K562 (cell line): ENCODE measurements around the gene BRMS1. TPM values are rescaled to one million over a fixed set of nuclear protein-coding genes. Genes with fewer than 3 reads are reported as not detected.

Source experiments
- AFF1 ChIP-seq, 2 experiments: fragments of 450-650 bp; IDR thresholded peaks; 2 replicates each; pipeline ENCODE4 v1.6.1; 2018; ENCODE audit warnings: mild to moderate bottlenecking in 2 of 2, low read depth in 1 of 2; ENCODE audit not compliant: partially characterized antibody in 2 of 2
- CHD1 ChIP-seq: fragments of 200-600 bp; sonication (generic); IDR thresholded peaks from one replicate; pipeline ENCODE4 v1.6.1; 2012; ENCODE audit warnings: mild to moderate bottlenecking, moderate library complexity, low read length, inconsistent platforms
- E2F3 ChIP-seq: fragments of 250-450 bp; sonication (Bioruptor Pico); IDR thresholded peaks from 2 replicates; pipeline ENCODE4 v1.4.0; 2020; ENCODE audit warnings: mild to moderate bottlenecking
- HIVEP1 ChIP-seq: fragments of 250-450 bp; sonication (Bioruptor Pico); IDR thresholded peaks from 2 replicates; pipeline ENCODE4 v1.4.0; 2020; ENCODE audit warnings: mild to moderate bottlenecking
- MBD1 ChIP-seq: fragments of 250-450 bp; sonication (Bioruptor Pico); IDR thresholded peaks from 2 replicates; pipeline ENCODE4 v1.8.0; 2022; ENCODE audit warnings: inconsistent platforms
- ZNF277 ChIP-seq: fragments of 250-450 bp; sonication (Bioruptor Pico); IDR thresholded peaks from 2 replicates; pipeline ENCODE4 v1.8.0; 2022; ENCODE audit warnings: inconsistent platforms, mild to moderate bottlenecking, moderate library complexity, borderline replicate concordance
- ZNF561 ChIP-seq: fragments of 450-650 bp; formaldehyde crosslinking; conservative IDR thresholded peaks from 2 replicates; pipeline ENCODE4 v1.4.0; 2020; ENCODE audit warnings: mild to moderate bottlenecking, moderate library complexity
- polyA plus RNA-seq, 8 experiments: library from polyadenylated mRNA; depleted of rRNA in 4 of 8; stranded (reverse) in 5 of 8; unstranded in 3 of 8; fragments of >200 nt; fragmentation: Nextera tagmentation in 2 of 8; fragmentation: Illumina TruSeq in 1 of 8; extraction: Ambion mirVana in 2 of 8; extraction: Trizol in 1 of 8; gene quantifications; 2 replicates each; pipeline versions ENCODE4 v1.2.1 to v1.2.3, GENCODE V29; 2011 to 2014; ENCODE audit warnings: inconsistent platforms in 1 of 8, missing spikeins in 1 of 8
- total RNA-seq, 7 experiments: library from RNA; depleted of rRNA in 6 of 7; stranded (reverse); fragments of >200 nt in 6 of 7; fragmentation: Illumina TruSeq in 2 of 7; extraction: Trizol in 2 of 7; gene quantifications; 2 replicates each; pipeline versions ENCODE4 v1.2.1 to v1.2.3, GENCODE V29; 2011 to 2021; ENCODE audit warnings: low replicate concordance in 1 of 7

Gene BRMS1
- total and polyA plus RNA-seq, 9 of the 15 experiments (the other 6 are each of a cell fraction or from before 2014, with no cell fraction given): 2.2 to 78.8 (median 33.4) TPM

- TF ChIP-seq MBD1 (CRISPR knock-in tag): 0 out of 2 replicates have a peak, but pooled peaks have one; percentile 15
- TF ChIP-seq ZNF561 (CRISPR knock-in tag): no peak
- no peak for TF ChIP-seq HIVEP1
- TF ChIP-seq AFF1 (IDR thresholded peaks at IDR 0.05; ENCODE audit: low read depth in 1 of 2, partially characterized antibody in 2 of 2): no peak
- TF ChIP-seq CHD1: no peak
- no peak for TF ChIP-seq ZNF277 (CRISPR knock-in tag)
- no peak for TF ChIP-seq E2F3
These were observed 1.8 kb upstream of the BRMS1 start (continued) for GRCh38 chr11:66346476-66347424.
